Astrocyte (in vitro differentiated cells and primary cell): ENCODE data around the gene CFAP45. TPM values are rescaled to one million over a fixed set of nuclear protein-coding genes. Genes with fewer than 3 reads are reported as not detected.

Experiments used
- DNase-seq: peaks from one replicate; pipeline ENCODE4 v3.0.0-alpha.2; 2010; ENCODE audit warnings: low read depth
- FAIRE-seq: peaks from 2 replicates; lab custom pipeline; 2011; peaks lifted over from hg19 to GRCh38; lab: Jason Lieb, UNC
- H2AFZ ChIP-seq: 2 replicates; pipeline ENCODE4 v1.6.0; 2012; ENCODE audit warnings: low read depth, low read length, inconsistent platforms
- H3K27ac ChIP-seq: 2 replicates; pipeline ENCODE4 v1.5.1; 2011; ENCODE audit warnings: low read depth, low read length, inconsistent platforms
- H3K27me3 ChIP-seq: 2 replicates; pipeline ENCODE4 v1.6.0; 2011; ENCODE audit warnings: low read length, inconsistent platforms; ENCODE audit not compliant: insufficient read depth
- H3K36me3 ChIP-seq: 2 replicates; pipeline ENCODE4 v1.5.1; 2011; ENCODE audit warnings: low read length, inconsistent platforms; ENCODE audit not compliant: insufficient read depth
- H3K4me1 ChIP-seq: 2 replicates; pipeline ENCODE4 v1.5.1; 2011; ENCODE audit warnings: low read length, inconsistent platforms; ENCODE audit not compliant: insufficient read depth
- H3K4me2 ChIP-seq: 2 replicates; pipeline ENCODE4 v1.6.0; 2012; ENCODE audit warnings: low read length, inconsistent platforms
- H3K4me3 ChIP-seq: 2 replicates; pipeline ENCODE4 v1.5.1; 2011; ENCODE audit warnings: low read depth, mild to moderate bottlenecking, low read length, inconsistent platforms; ENCODE audit not compliant: insufficient read depth
- H3K79me2 ChIP-seq: 2 replicates; pipeline ENCODE4 v1.6.0; 2012; ENCODE audit warnings: mild to moderate bottlenecking, low read length, inconsistent platforms; ENCODE audit not compliant: insufficient read depth
- H3K9ac ChIP-seq: 2 replicates; pipeline ENCODE4 v1.6.0; 2012; ENCODE audit warnings: mild to moderate bottlenecking, low read length, inconsistent platforms
- H3K9me3 ChIP-seq: 2 replicates; pipeline ENCODE4 v1.5.1; 2012; ENCODE audit warnings: low read depth, mild to moderate bottlenecking, low read length, inconsistent platforms; ENCODE audit not compliant: insufficient read depth
- H4K20me1 ChIP-seq: 2 replicates; pipeline ENCODE4 v1.6.0; 2012; ENCODE audit warnings: low read length, inconsistent platforms; ENCODE audit not compliant: insufficient read depth
- H3K27ac Mint-ChIP-seq: one replicate; pipeline ENCODE4 v1.8.0; 2021; ENCODE audit warnings: mild to moderate bottlenecking, mixed read lengths; ENCODE audit not compliant: unreplicated experiment
- H3K27me3 Mint-ChIP-seq: one replicate; pipeline ENCODE4 v1.8.0; 2021; ENCODE audit warnings: low read depth, mixed read lengths; ENCODE audit not compliant: unreplicated experiment
- H3K36me3 Mint-ChIP-seq: one replicate; pipeline ENCODE4 v1.8.0; 2021; ENCODE audit warnings: low read depth, mixed read lengths; ENCODE audit not compliant: unreplicated experiment
- H3K4me1 Mint-ChIP-seq: one replicate; pipeline ENCODE4 v1.8.0; 2021; ENCODE audit warnings: low read depth, mixed read lengths; ENCODE audit not compliant: unreplicated experiment
- H3K4me3 Mint-ChIP-seq: one replicate; pipeline ENCODE4 v1.8.0; 2021; ENCODE audit warnings: mild to moderate bottlenecking, moderate library complexity, mixed read lengths; ENCODE audit not compliant: unreplicated experiment
- H3K9me3 Mint-ChIP-seq: one replicate; pipeline ENCODE4 v1.8.0; 2021; ENCODE audit warnings: mild to moderate bottlenecking, mixed read lengths; ENCODE audit not compliant: unreplicated experiment
- CTCF ChIP-seq: IDR thresholded peaks from 2 replicates; pipeline ENCODE4 v1.5.1; 2011; ENCODE audit warnings: low read depth, mild to moderate bottlenecking, inconsistent platforms, low read length, moderate library complexity; ENCODE audit not compliant: insufficient read depth
- EZH2 ChIP-seq: IDR thresholded peaks from 2 replicates; pipeline ENCODE4 v1.6.1; 2012; ENCODE audit warnings: mild to moderate bottlenecking, low read length, inconsistent platforms; ENCODE audit not compliant: insufficient read depth
- total RNA-seq: library from RNA; stranded (reverse); gene quantifications from 2 replicates; pipeline ENCODE4 v1.2.1, GENCODE V29; 2021

CFAP45 gene
- total RNA-seq, 1 donor from 2014 or later, result 3.2 TPM

DNA sequence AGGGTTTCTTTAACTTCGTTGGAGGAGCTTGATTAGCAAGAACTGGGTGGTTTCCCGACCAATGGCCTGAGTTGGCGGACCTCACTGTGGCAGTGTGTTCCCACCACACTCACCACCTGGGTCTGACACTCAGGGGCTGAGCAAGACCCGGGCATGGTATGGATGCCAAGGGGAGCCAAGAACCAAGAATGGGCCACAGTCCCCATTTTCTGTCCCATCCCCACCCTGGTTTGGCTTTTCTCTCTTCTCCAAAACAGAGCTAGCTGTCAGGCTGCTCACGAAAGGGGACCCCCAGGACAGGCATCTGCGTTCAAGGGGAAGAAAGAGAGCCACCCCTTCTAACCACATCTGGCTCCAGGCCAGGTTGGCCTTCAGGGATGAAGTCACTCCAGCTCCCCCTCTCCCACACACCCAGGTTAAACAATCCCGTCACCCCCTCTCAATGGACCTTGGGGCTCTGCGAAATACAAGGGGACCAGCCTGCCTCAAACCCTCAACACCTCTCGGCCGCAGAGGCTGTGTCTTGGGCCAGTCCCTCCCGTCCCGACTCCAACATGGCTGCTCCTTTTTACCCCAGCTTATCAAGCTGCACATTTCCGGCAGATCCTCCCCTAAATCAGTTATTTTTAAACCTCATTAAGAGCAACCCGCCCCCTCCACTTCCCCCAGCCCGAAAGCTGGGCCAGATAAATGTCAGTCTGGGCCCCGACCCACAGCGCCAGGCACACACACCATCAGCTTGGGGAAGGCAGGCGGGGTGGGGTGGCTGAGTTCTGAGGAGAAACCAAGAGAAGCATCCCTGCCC lies 21.9 kb upstream of the CFAP45 start:
- peaks cover 80% of the 10 kb centered on the region for H3K79me2 ChIP-seq
- no peak for FAIRE-seq
- Mint-ChIP-seq H3K27me3 (no peaks in the 10 kb centered on the region), H3K4me1 (peaks cover 51% of the 10 kb centered on the region), H3K9me3 (no peaks in the 10 kb centered on the region), H3K27ac (peak overlapping the region; percentile 99), H3K36me3 (peaks cover 23% of the 10 kb centered on the region), H3K4me3 (peak overlapping the region; percentile 90)
- peak overlapping the region; percentile 100 for H3K27ac ChIP-seq
- H3K9ac ChIP-seq, result peak overlapping the region; percentile 99
- H3K4me1 ChIP-seq, result peaks cover 48% of the 10 kb centered on the region
- peak overlapping the region; percentile 98 for H3K4me2 ChIP-seq
- peaks cover 65% of the 10 kb centered on the region for H4K20me1 ChIP-seq
- H3K9me3 ChIP-seq, result no peaks in the 10 kb centered on the region
- peaks cover 30% of the 10 kb centered on the region for H3K36me3 ChIP-seq
- TF ChIP-seq CTCF (no peak), EZH2 (no peak)
- peak overlapping the region; percentile 98 for H3K4me3 ChIP-seq
- H3K27me3 ChIP-seq, result no peaks in the 10 kb centered on the region
- DNase-seq, result peak; percentile 53
- H2AFZ ChIP-seq, result no peak overlapping the region

GRCh38 chr1:159921251-159921650 lies 21.3 kb upstream of the CFAP45 start:
- Mint-ChIP-seq H3K4me3 (peak overlapping the region; percentile 55), H3K27me3 (no peaks in the 10 kb centered on the region), H3K4me1 (peaks cover 53% of the 10 kb centered on the region), H3K9me3 (no peaks in the 10 kb centered on the region), H3K27ac (peak overlapping the region; percentile 4), H3K36me3 (peaks cover 26% of the 10 kb centered on the region)
- Histone ChIP-seq H3K9me3 (no peaks in the 10 kb centered on the region), H4K20me1 (peaks cover 71% of the 10 kb centered on the region), H3K36me3 (peaks cover 32% of the 10 kb centered on the region), H3K4me1 (peaks cover 55% of the 10 kb centered on the region), H3K4me3 (peak overlapping the region; percentile 98), H3K9ac (peak overlapping the region; percentile 99), H3K27me3 (no peaks in the 10 kb centered on the region), H3K79me2 (peaks cover 80% of the 10 kb centered on the region), H3K27ac (peak overlapping the region; percentile 100), H3K4me2 (peak overlapping the region; percentile 98), H2AFZ (no peak overlapping the region)
- FAIRE-seq (no peak), DNase-seq (peak; percentile 20)
- no peak for TF ChIP-seq CTCF
- no peak for TF ChIP-seq EZH2

GRCh38 chr1:159920651-159921050 lies 20.7 kb upstream of the CFAP45 start:
- Histone ChIP-seq H3K4me3 (peak overlapping the region; percentile 11), H2AFZ (no peak overlapping the region), H3K9me3 (no peaks in the 10 kb centered on the region), H3K36me3 (peaks cover 32% of the 10 kb centered on the region), H3K79me2 (peaks cover 79% of the 10 kb centered on the region), H3K27ac (peak overlapping the region; percentile 100), H3K4me1 (peaks cover 61% of the 10 kb centered on the region), H3K4me2 (peak overlapping the region; percentile 98), H3K9ac (peak overlapping the region; percentile 99), H3K27me3 (no peaks in the 10 kb centered on the region), H4K20me1 (peaks cover 71% of the 10 kb centered on the region)
- Mint-ChIP-seq H3K4me1 (peaks cover 59% of the 10 kb centered on the region), H3K9me3 (no peaks in the 10 kb centered on the region), H3K27ac (no peak overlapping the region), H3K27me3 (no peaks in the 10 kb centered on the region), H3K4me3 (peak overlapping the region; percentile 55), H3K36me3 (peaks cover 26% of the 10 kb centered on the region)
- DNase-seq (no peak), FAIRE-seq (no peak)
- TF ChIP-seq CTCF (no peak), EZH2 (no peak)
